Anterior cingulate cortex (tissue), 58 donors: ENCODE data around the gene ARHGAP32.
"Not testable (repeated sequence)": the region's sequence is repeated elsewhere in the genome, so short reads cannot be mapped to it uniquely, and the experiment has no call there.

ENCODE experiments used
- DNase-seq, 58 donors: peaks; one replicate each; lab custom pipeline; 2025; lab: John Stamatoyannopoulos, UW

ARHGAP32 gene

DNA sequence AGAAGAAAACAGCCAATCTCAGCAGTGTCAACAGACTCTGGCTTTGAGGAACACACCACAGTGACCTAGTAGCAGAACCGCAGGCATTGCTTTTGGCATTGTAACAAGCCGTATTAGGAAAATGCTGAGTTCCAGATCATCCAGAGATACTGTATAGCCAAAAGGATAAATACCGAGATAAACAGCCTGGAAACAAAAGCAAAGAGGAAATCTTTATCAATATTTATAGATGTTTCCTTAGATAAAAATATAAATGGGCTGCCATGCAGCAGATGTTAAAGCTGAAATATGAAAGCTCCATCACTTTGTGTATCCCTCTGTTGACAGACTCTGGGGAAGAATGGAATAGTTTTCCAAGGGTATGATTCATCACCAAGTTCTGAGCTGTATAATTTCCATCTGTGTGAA lies 150.5 kb downstream of the ARHGAP32 start:
- DNase-seq = peak in 2 of 58 donors; percentile 4 to 19

DNA sequence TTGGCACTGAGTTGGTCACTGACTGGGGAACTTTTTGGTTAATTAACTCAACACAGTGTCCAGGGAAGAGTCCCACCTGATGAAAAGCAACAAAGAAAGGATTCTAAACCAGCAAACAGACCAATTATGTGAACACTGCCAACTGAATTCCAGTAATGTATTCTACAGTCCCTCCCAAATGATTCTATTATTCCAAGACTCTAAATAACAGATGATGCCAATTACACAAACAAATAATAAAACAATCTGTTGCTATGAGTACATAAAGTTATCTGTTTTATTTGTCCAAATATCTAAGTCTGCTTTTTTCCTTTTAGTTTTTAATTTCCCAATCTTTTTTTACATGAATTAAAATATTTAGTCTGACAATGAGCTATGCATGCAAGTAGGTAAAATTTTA lies 151.2 kb downstream of the ARHGAP32 start:
- DNase-seq = no peak

DNA sequence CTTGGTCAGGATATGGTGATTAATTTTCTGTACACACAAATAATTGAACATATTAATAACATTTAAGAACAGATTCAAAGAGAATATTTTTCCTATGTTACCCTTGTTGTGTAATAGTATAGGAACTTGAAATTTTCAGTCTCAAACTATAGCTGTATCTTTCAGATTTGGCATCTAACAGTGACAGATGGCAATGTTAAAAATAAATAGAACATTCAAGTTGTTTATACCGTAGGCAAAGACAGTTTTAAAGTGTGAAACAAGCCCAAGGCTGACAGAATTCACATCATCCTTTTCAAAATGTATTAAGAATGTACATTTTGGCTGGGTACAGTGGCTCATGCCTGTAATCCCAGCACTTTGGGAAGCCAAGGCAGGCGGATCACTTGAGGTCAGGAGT lies 156.9 kb downstream of the ARHGAP32 start:
- DNase-seq = peak in 2 of 58 donors; percentile 17 to 29

- no peak for DNase-seq
These were observed 158.1 kb downstream of the ARHGAP32 start for GRCh38 chr11:129034001-129034400.

DNA sequence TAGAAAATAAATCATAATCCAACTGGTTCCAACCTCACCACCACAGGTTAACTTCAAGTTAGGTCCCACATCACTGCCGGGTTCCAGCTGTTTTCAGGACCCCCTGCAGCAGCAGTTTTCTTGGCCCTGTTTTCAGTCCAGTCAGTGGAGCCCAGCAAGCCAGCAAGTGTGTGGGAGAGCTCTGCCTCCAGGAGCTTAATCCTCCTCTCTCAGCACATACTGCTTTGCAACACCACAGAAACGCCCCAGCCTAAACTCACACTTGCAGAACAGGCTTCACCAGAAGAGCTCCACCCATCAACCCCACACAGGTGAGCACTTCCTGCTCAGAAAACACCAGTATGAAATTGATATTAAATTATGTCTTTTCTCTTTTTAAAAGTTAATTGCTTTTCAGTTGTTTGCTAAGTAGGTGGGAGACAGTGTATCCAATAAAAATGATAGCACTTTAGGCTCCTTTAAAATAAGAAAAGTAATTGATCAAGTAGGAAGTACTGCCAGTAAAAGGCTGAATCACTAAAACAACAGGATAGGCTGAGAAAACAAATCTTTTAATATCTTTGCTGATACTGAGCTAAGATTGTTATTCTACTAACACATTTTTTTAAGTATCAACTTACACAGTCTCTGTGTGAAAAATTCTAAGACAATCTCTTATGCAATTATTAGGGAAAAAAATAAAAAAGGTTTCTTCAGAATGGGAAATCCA lies 168.0 kb downstream of the ARHGAP32 start:
- peak in 26 of 58 donors; percentile 0 to 42 (median 17) for DNase-seq

- no peak for DNase-seq
These were observed 170.8 kb downstream of the ARHGAP32 start for GRCh38 chr11:129021295-129021694.

DNA sequence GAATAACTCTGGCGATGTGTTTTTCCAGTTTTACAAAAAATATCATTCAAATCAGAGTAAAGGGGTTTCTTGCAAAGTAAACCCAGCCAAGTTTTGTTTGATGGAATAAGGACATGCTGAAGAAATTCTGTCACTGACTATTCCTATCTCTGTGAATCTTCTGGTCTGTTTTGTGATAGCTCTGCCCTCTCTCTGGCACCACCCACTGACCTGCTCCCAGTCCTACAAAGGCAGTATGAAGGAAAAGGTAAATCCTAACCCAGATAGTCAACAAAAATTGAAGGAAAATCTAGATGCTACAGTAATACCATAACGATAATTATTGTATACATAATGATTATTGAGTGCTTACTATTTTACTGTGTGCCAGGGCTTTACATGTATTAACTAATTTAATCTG lies 173.1 kb downstream of the ARHGAP32 start:
- no peak for DNase-seq

GRCh38 chr11:129018126-129018525 lies 174.0 kb downstream of the ARHGAP32 start:
- no peak for DNase-seq

- DNase-seq = no peak
These were observed 178.2 kb downstream of the ARHGAP32 start for GRCh38 chr11:129013737-129014475.

- DNase-seq = no peak
These were observed 179.2 kb downstream of the ARHGAP32 start for GRCh38 chr11:129012880-129013279.

DNA sequence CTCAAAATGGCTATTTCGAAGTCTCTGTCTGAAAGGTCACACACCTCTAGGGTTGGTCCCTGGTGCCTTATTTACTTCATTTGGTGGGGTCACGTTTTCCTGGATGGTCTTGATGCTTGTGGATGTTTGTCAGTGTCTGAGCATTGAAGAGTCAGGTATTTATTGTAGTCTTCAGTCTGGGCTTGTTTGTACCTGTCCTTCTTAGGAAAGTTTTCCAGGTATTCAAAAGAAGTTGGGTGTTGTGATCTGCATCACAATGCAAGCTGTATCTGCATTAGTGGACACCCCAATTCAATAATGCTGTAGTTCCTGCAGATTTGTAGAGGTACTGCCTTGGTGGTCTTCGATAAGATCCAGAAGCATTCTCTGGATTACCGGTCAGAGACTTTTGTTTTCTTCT lies 186.0 kb downstream of the ARHGAP32 start:
- no peak for DNase-seq

GRCh38 chr11:128999165-128999564 lies 193.0 kb downstream of the ARHGAP32 start:
- DNase-seq = not testable (repeated sequence)

DNA sequence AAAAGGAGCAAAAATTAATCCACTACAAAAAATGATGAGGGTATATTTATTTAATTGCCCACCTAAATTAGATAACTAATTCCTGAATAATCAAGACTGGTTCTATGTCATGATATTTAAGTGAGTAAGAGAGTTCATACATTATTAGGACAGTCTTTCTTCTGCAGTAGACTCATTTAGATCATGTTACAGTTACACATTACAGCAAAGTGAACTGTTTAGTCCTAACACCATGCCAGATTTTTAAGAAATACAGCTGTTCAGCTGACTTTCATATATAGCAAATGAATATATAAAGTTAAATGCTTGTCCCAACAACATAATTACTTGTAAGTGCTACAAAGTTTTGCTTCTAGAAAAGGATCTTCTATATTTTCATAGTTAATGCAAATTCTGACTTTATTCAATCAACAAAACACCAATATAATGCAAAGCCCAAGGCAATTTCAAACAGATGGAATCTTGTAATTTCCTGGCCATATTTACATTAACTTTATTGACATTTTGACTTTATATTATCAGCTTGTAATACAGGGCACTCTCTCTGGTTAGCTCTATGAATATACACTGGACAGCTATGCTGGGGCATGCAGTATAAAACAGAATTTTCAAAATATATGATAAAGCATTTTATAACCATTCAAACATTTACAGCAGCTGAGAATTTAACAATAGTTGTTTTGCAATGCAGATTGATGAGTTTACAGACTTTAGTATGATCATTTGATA lies 203.7 kb downstream of the ARHGAP32 start:
- no peak for DNase-seq

GRCh38 chr11:128985880-128986279 lies 206.2 kb downstream of the ARHGAP32 start:
- DNase-seq = no peak

- no peak for DNase-seq
These were observed 209.1 kb downstream of the ARHGAP32 start for GRCh38 chr11:128983023-128983422.

- no peak for DNase-seq
These were observed 210.9 kb downstream of the ARHGAP32 start for GRCh38 chr11:128981254-128981653.

DNA sequence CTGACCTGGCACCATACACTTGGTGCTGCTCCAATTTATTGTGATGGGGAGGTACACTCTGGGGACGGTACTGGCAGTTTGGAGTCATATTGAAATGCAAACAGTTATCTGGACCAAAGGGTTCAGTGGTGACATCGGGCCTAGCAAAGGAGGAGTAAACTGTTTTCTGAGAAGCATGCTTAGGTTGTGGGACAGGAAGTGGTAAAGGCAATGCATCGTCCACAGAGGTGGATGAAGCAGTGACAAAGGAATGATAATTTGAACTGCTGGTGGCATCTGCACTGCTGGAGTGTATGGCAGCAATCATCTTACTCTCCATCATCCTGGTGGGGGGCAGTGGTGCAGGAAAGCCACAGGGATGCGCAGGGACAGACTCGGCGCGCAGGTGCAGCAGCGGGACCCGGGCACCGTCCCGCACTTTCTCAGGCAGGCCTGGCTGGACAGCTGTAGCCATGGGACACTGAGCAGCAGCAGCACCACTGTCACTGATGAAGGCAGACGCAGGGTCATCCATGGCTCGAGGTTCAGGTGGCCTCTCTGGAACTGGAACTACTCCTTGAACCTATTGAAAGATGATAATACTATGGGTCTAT lies 221.4 kb downstream of the ARHGAP32 start:
- no peak for DNase-seq

DNA sequence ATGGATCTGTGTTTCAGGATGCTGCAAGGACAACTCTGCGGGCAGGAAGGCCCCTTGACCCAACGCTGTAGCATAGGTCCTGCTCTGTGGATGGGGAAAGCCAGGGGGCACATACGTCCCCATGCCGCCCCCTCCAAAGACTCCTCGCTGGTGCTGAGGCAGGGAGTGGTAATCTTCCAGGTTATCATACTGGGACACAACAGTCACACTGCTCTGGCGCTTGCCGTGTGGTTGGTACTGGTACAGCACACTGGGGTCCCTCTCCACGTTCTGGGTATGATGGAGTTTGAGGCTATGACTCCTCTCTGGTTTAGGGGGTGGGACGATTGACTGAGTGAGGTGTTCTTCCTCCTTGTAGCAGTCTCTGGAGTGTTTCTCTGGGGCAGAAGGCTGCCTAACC lies 223.2 kb downstream of the ARHGAP32 start:
- DNase-seq = no peak

- DNase-seq = no peak
These were observed 224.5 kb downstream of the ARHGAP32 start for GRCh38 chr11:128967578-128967977.

GRCh38 chr11:128965485-128965884 lies 226.6 kb downstream of the ARHGAP32 start:
- no peak for DNase-seq

- no peak for DNase-seq
These were observed 227.6 kb downstream of the ARHGAP32 start for GRCh38 chr11:128964463-128964930.
